OCI-LY3 (cell line): Measurements from ENCODE around the gene TMEM98.

Experiments used
- H2AFZ ChIP-seq: fragments of 200-600, 300-600 bp; shearing (Covaris generic); 2 replicates; pipeline ENCODE4 v1.6.0; 2014; ENCODE audit warnings: antibody characterized with exemption, low read depth, low read length
- H3K27ac ChIP-seq: fragments of 200-600, 300-600 bp; sonication (generic); 2 replicates; pipeline ENCODE4 v1.5.1; 2014; ENCODE audit warnings: mild to moderate bottlenecking, low read length, moderate library complexity, mixed read lengths
- H3K27me3 ChIP-seq: fragments of 200-600, 300-600 bp; sonication (generic); 2 replicates; pipeline ENCODE4 v1.6.1; 2014; ENCODE audit warnings: low read depth, low read length, mixed read lengths
- H3K36me3 ChIP-seq: fragments of 200-600, 300-600 bp; sonication (generic); replicated peaks from 2 replicates; pipeline ENCODE3; 2014; ENCODE audit warnings: low read depth, low read length, mixed read lengths
- H3K4me1 ChIP-seq: fragments of 300-600, 200-600 bp; sonication (generic); 2 replicates; pipeline ENCODE4 v1.6.1; 2014; ENCODE audit warnings: low read length, mixed read lengths
- H3K4me2 ChIP-seq: fragments of 200-600, 300-600 bp; sonication (generic); 2 replicates; pipeline ENCODE4 v1.6.1; 2014; ENCODE audit warnings: low read length, mixed read lengths
- H3K4me3 ChIP-seq: fragments of 300-600, 200-600 bp; sonication (generic); 2 replicates; pipeline ENCODE4 v1.5.1; 2014; ENCODE audit warnings: antibody characterized with exemption, mild to moderate bottlenecking, low read length, moderate library complexity
- H3K79me2 ChIP-seq: fragments of 300-600, 200-600 bp; shearing (Covaris generic); 2 replicates; pipeline ENCODE4 v1.6.1; 2014; ENCODE audit warnings: mild to moderate bottlenecking, low read length, mixed read lengths
- H3K9ac ChIP-seq: fragments of 300-600, 200-600 bp; shearing (Covaris generic); 2 replicates; pipeline ENCODE4 v1.6.0; 2014; ENCODE audit warnings: mild to moderate bottlenecking, low read length, moderate library complexity
- H3K9me3 ChIP-seq: fragments of 200-600, 300-600 bp; shearing (Covaris generic); 2 replicates; pipeline ENCODE4 v1.6.1; 2014; ENCODE audit warnings: low read length, mixed read lengths; ENCODE audit not compliant: insufficient read depth
- H4K20me1 ChIP-seq: fragments of 200-600, 300-600 bp; sonication (generic); 2 replicates; pipeline ENCODE4 v1.6.1; 2016; ENCODE audit warnings: low read length, mixed read lengths; ENCODE audit not compliant: insufficient read depth
- CTCF ChIP-seq: fragments of 200-600, 300-600 bp; sonication (generic); IDR thresholded peaks from 2 replicates; pipeline ENCODE4 v1.5.1; 2014; ENCODE audit warnings: antibody characterized with exemption, low read length, low read depth
- EZH2phosphoT487 ChIP-seq: fragments of 200-600 bp; shearing (Covaris generic); IDR thresholded peaks from 2 replicates; pipeline ENCODE4 v1.6.1; 2018; ENCODE audit warnings: antibody characterized with exemption, mixed run types, low read depth

The TMEM98 gene

DNA sequence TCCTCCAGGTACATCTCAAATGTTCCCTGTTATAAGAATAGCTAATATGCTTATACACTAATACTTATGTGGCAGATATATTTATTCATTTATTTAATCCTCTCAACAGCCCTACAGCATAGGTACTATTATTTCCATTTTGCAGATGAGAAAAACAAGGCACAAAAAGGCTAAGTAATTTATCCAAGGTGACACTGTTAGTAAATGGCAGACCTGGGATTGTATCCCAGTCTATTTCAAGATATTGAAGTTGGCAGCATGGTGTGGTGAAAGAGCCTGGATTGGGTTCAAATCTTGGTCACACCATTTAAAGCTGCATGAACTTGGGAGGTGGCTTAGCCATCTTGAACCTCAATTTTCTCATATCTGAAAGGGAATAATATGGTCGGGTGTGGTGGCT, 27.2 kb downstream of the TMEM98 start:
- H3K4me3 ChIP-seq, result no peak overlapping the region
- TF ChIP-seq EZH2phosphoT487 (no peak), CTCF (no peak)
- H2AFZ ChIP-seq, result no peak overlapping the region

GRCh38 chr17:32956240-32956970, 28.5 kb downstream of the TMEM98 start:
- H3K9ac ChIP-seq, result no peak overlapping the region
- H2AFZ ChIP-seq, result no peak overlapping the region
- H3K79me2 ChIP-seq, result no peaks in the 10 kb centered on the region
- H3K27me3 ChIP-seq, result peaks cover 21% of the 10 kb centered on the region
- H4K20me1 ChIP-seq, result no peaks in the 10 kb centered on the region
- no peak overlapping the region for H3K4me2 ChIP-seq
- no peaks in the 10 kb centered on the region for H3K9me3 ChIP-seq
- TF ChIP-seq CTCF (no peak), EZH2phosphoT487 (no peak)
- no peak overlapping the region for H3K27ac ChIP-seq
- H3K4me1 ChIP-seq, result peaks cover 19% of the 10 kb centered on the region
- H3K4me3 ChIP-seq, result no peak overlapping the region
- H3K36me3 ChIP-seq, result no peaks in the 10 kb centered on the region

More for the DNA sequence above, 27.2 kb downstream of the TMEM98 start:
- H3K9me3 ChIP-seq, result no peaks in the 10 kb centered on the region
- no peak overlapping the region for H3K4me2 ChIP-seq
- H3K4me1 ChIP-seq, result peaks cover 19% of the 10 kb centered on the region
- H4K20me1 ChIP-seq, result no peaks in the 10 kb centered on the region
- H3K36me3 ChIP-seq, result no peaks in the 10 kb centered on the region
- peaks cover 21% of the 10 kb centered on the region for H3K27me3 ChIP-seq
- H3K27ac ChIP-seq, result no peak overlapping the region
- no peak overlapping the region for H3K9ac ChIP-seq
- H3K79me2 ChIP-seq, result no peaks in the 10 kb centered on the region

- Histone ChIP-seq H3K9ac (no peak overlapping the region), H2AFZ (no peak overlapping the region), H3K79me2 (no peaks in the 10 kb centered on the region), H3K4me1 (peaks cover 5% of the 10 kb centered on the region), H3K36me3 (no peaks in the 10 kb centered on the region), H3K4me3 (no peak overlapping the region), H3K4me2 (no peak overlapping the region), H3K27ac (no peak overlapping the region), H3K9me3 (no peaks in the 10 kb centered on the region), H4K20me1 (no peaks in the 10 kb centered on the region), H3K27me3 (peaks cover 29% of the 10 kb centered on the region)
- no peak for TF ChIP-seq CTCF
Observed at GRCh38 chr17:32958418-32958817, 30.5 kb downstream of the TMEM98 start.

- Histone ChIP-seq H3K9me3 (no peaks in the 10 kb centered on the region), H3K9ac (no peak overlapping the region), H3K36me3 (no peaks in the 10 kb centered on the region), H4K20me1 (no peaks in the 10 kb centered on the region), H3K27ac (no peak overlapping the region), H3K4me1 (no peaks in the 10 kb centered on the region), H3K27me3 (peaks cover 18% of the 10 kb centered on the region), H2AFZ (no peak overlapping the region), H3K79me2 (no peaks in the 10 kb centered on the region), H3K4me2 (no peak overlapping the region), H3K4me3 (no peak overlapping the region)
- TF ChIP-seq EZH2phosphoT487, result no peak
- TF ChIP-seq CTCF, result no peak
Observed at GRCh38 chr17:32960815-32961214, 32.9 kb downstream of the TMEM98 start.
